Measurements from ENCODE around the gene MGMT.
A peak's percentile ranks its signal among the peaks of the same experiment; 100 is the strongest.

Gene MGMT

GRCh38 chr10:129520440-129521080, 53.5 kb downstream of the MGMT start:
- DNase-seq (ENCODE audit: low read depth, low spot score), result no peak

GRCh38 chr10:129521161-129522025, 54.4 kb downstream of the MGMT start:
- DNase-seq (ENCODE audit: low read depth, low spot score), result no peak

GRCh38 chr10:129522041-129522585, 55.1 kb downstream of the MGMT start:
- no peak for DNase-seq (ENCODE audit: low read depth, low spot score)

GRCh38 chr10:129523031-129523722, 56.1 kb downstream of the MGMT start:
- DNase-seq (ENCODE audit: low read depth, low spot score), result no peak

GRCh38 chr10:129523723-129524316, 56.8 kb downstream of the MGMT start:
- no peak for DNase-seq (ENCODE audit: low read depth, low spot score)

- DNase-seq (ENCODE audit: low read depth, low spot score), result no peak
These were observed 57.9 kb downstream of the MGMT start for GRCh38 chr10:129524936-129525335.

GRCh38 chr10:129525401-129525801, 58.4 kb downstream of the MGMT start:
- no peak for DNase-seq (ENCODE audit: low read depth, low spot score)

GRCh38 chr10:129526943-129527342, 59.9 kb downstream of the MGMT start:
- DNase-seq (ENCODE audit: low read depth, low spot score), result no peak

- DNase-seq (ENCODE audit: low read depth, low spot score), result no peak
These were observed 61.4 kb downstream of the MGMT start for GRCh38 chr10:129528376-129528978.

- DNase-seq (ENCODE audit: low read depth, low spot score), result no peak
These were observed 63.5 kb downstream of the MGMT start for GRCh38 chr10:129530581-129530980.

- no peak for DNase-seq (ENCODE audit: low read depth, low spot score)
These were observed 64.3 kb downstream of the MGMT start for GRCh38 chr10:129531195-129531968.

- no peak for DNase-seq (ENCODE audit: low read depth, low spot score)
These were observed 65.1 kb downstream of the MGMT start for GRCh38 chr10:129531969-129532660.

- DNase-seq (ENCODE audit: low read depth, low spot score), result no peak
These were observed 65.8 kb downstream of the MGMT start for GRCh38 chr10:129532838-129533237.

- no peak for DNase-seq (ENCODE audit: low read depth, low spot score)
These were observed 66.2 kb downstream of the MGMT start for GRCh38 chr10:129533281-129533680.

- no peak for DNase-seq (ENCODE audit: low read depth, low spot score)
These were observed 67.8 kb downstream of the MGMT start for GRCh38 chr10:129534826-129535225.

GRCh38 chr10:129536336-129536735, 69.3 kb downstream of the MGMT start:
- DNase-seq (ENCODE audit: low read depth, low spot score), result no peak

GRCh38 chr10:129537151-129537550, 70.1 kb downstream of the MGMT start:
- no peak for DNase-seq (ENCODE audit: low read depth, low spot score)

GRCh38 chr10:129538236-129538635, 71.2 kb downstream of the MGMT start:
- no peak for DNase-seq (ENCODE audit: low read depth, low spot score)

GRCh38 chr10:129541200-129541599, 74.2 kb downstream of the MGMT start:
- DNase-seq (ENCODE audit: low read depth, low spot score), result peak; percentile 52
